Activated naive CD4-positive, alpha-beta T cell treated with anti-CD3 and anti-CD28 coated beads for 36 hours (primary cell): ENCODE data around the gene FBN2. TPM values are rescaled to one million over a fixed set of nuclear protein-coding genes. Genes with fewer than 3 reads are reported as not detected.

Experiments used
- CTCF ChIA-PET: fragments of 350-600 bp; sonication (Branson Sonifier 250); formaldehyde crosslinking; loops from one replicate; lab custom pipeline; 2021; ENCODE audit warnings: antibody characterized with exemption; lab: Charles Lee
- DNase-seq: peaks from one replicate; pipeline ENCODE4 v3.0.0-alpha.2; 2020
- H3K27ac Mint-ChIP-seq: one replicate; pipeline ENCODE4 v1.8.0; 2021; ENCODE audit warnings: mild to moderate bottlenecking, mixed read lengths
- H3K27me3 Mint-ChIP-seq: one replicate; pipeline ENCODE4 v1.8.0; 2021; ENCODE audit warnings: low read depth, mixed read lengths
- H3K36me3 Mint-ChIP-seq: one replicate; pipeline ENCODE4 v1.8.0; 2021; ENCODE audit warnings: low read depth, mixed read lengths
- H3K4me1 Mint-ChIP-seq: one replicate; pipeline ENCODE4 v1.8.0; 2021; ENCODE audit warnings: low read depth, mixed read lengths
- H3K4me3 Mint-ChIP-seq: one replicate; pipeline ENCODE4 v1.8.0; 2021; ENCODE audit warnings: mild to moderate bottlenecking, moderate library complexity, mixed read lengths
- H3K9me3 Mint-ChIP-seq: one replicate; pipeline ENCODE4 v1.8.0; 2021; ENCODE audit warnings: mixed read lengths
- intact Hi-C: fragments of 100-400 bp; cut with micrococcal nuclease; formaldehyde crosslinking; loops from one replicate; pipeline ENCODE4 v1.15.1; 2023
- total RNA-seq, 2 experiments: library from RNA; stranded (reverse); gene quantifications; one replicate each; pipeline ENCODE4 v1.2.3, GENCODE V29; 2021

The FBN2 gene
- total RNA-seq, 2 experiments from 2014 or later, result not detected

DNA sequence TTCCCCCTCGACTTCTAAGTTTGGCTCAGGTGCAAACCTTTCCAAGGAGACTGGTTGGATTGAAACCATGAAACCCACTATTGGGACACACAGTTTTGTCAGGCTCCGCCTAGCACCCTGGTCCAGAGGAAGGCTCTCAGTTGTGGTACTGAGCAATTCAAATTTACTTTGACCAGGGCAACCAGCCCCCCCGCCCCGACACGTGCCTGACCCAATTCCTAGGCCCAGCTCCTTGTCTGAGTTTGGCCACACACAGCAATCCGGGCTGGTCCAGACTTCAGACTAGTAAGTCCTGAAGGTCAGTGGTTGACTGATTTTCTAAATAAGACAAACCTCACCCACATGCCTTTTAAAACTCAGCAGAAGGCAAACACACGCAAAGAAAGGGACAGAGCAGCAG, 321.8 kb downstream of the FBN2 start:
- CTCF ChIA-PET, result no interaction called here
- Mint-ChIP-seq H3K9me3 (no peaks in the 10 kb centered on the region), H3K27me3 (no peaks in the 10 kb centered on the region), H3K36me3 (no peaks in the 10 kb centered on the region), H3K4me1 (peaks cover 2% of the 10 kb centered on the region), H3K27ac (no peak overlapping the region), H3K4me3 (no peak overlapping the region)
- no peak for DNase-seq
- intact Hi-C loops, result loop anchor here (10.0 kb wide), 1 partner anchor 919 kb away; no protein-coding TSS in a partner anchor

DNA sequence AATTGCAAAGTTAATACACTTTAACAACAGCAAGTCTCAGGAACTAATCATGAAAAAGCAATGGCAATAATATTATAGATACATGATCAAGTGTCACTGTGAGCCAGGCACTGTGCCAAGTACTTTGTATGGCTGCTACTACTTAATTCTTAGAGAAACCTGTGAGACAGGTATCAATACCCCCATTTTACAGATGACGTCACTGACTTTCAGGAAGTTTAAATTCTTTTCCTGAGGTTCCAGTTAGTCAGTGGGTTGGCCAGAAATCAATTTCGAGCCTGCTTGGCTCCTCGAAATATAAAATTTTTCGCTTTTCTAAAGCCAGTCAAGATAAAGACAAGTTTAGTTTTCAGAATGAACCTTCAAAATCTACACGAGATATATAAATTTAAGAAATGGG, 324.2 kb downstream of the FBN2 start:
- no peaks in the 10 kb centered on the region for H3K9me3 Mint-ChIP-seq
- CTCF ChIA-PET, result interaction anchor here (1.1 kb wide), 1 partner anchor 338 kb away, joined by 3 read pairs; no protein-coding TSS in a partner anchor
- H3K27ac Mint-ChIP-seq, result no peak overlapping the region
- intact Hi-C loops, result loop anchor here (1.0 to 10.0 kb wide), 7 partner anchors 285 to 1638 kb away; no protein-coding TSS in a partner anchor
- DNase-seq, result no peak
- H3K4me3 Mint-ChIP-seq, result no peak overlapping the region
- H3K4me1 Mint-ChIP-seq, result peaks cover 2% of the 10 kb centered on the region
- no peaks in the 10 kb centered on the region for H3K27me3 Mint-ChIP-seq
- no peaks in the 10 kb centered on the region for H3K36me3 Mint-ChIP-seq

DNA sequence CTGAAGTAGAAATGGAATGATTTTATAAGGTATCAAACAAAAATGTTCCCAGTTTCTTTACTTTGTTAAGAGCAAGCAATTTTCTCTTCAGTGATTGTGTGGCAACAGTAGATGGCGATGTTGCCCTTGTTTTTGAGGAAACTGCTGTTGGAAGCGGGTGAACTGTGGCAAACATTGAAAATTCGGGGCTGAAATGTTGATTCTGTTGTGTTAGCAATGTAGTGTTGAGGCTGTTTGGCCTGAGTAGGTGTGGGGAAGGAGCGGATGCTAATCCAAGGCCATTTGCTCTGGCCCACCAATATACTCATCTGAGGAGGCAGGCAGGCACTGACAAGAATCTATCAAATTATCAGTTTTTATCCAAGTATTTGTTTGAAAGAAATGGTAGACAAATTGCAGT, 324.7 kb downstream of the FBN2 start:
- intact Hi-C loops, result loop anchor here (1.0 to 10.0 kb wide), 7 partner anchors 286 to 1639 kb away; no protein-coding TSS in a partner anchor
- Mint-ChIP-seq H3K4me1 (peaks cover 2% of the 10 kb centered on the region), H3K36me3 (no peaks in the 10 kb centered on the region), H3K27ac (no peak overlapping the region), H3K9me3 (no peaks in the 10 kb centered on the region), H3K4me3 (no peak overlapping the region), H3K27me3 (no peaks in the 10 kb centered on the region)
- CTCF ChIA-PET, result interaction anchor here (1.0 to 1.3 kb wide), 2 partner anchors 14 to 17 kb away, joined by 3 read pairs; no protein-coding TSS in a partner anchor
- peak; percentile 73 for DNase-seq

DNA sequence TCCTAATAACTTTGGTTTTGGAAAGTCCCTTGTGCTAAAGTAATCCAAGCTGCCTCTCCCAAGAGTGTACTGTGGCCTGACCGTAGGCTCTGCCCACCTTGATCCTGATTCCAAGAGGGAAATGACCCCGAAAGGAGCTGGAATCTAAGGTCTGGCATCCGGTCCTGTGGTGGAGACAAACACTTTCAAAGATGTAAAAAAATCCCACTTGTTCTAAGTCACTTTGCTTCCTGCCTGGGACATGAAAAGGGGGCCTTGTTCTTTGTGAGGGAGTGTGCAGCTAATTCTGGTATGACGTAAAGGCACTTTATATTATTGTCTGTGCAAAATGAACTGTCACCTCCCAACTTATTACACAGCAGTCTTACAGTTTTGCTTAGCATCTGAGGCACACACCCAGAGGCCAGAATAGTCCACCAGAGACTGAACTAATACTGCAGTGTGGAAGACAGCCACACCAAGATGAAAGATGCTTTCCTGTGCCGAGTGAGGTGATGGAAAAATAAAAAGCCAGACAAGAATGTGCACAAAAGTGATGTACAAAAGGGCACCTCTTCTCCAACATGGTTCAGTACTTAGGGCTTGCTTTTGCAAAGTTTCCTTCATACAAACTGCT, 325.7 kb downstream of the FBN2 start:
- peaks cover 2% of the 10 kb centered on the region for H3K4me1 Mint-ChIP-seq
- no peak overlapping the region for H3K4me3 Mint-ChIP-seq
- H3K36me3 Mint-ChIP-seq, result no peaks in the 10 kb centered on the region
- H3K9me3 Mint-ChIP-seq, result no peaks in the 10 kb centered on the region
- no peak overlapping the region for H3K27ac Mint-ChIP-seq
- CTCF ChIA-PET, result interaction anchor here (1.3 kb wide), 1 partner anchor 16 kb away, joined by 3 read pairs; no protein-coding TSS in a partner anchor
- H3K27me3 Mint-ChIP-seq, result peaks cover 3% of the 10 kb centered on the region
- intact Hi-C loops, result loop anchor here (2.0 to 10.0 kb wide), 2 partner anchors 693 to 923 kb away; no protein-coding TSS in a partner anchor
- no peak for DNase-seq

DNA sequence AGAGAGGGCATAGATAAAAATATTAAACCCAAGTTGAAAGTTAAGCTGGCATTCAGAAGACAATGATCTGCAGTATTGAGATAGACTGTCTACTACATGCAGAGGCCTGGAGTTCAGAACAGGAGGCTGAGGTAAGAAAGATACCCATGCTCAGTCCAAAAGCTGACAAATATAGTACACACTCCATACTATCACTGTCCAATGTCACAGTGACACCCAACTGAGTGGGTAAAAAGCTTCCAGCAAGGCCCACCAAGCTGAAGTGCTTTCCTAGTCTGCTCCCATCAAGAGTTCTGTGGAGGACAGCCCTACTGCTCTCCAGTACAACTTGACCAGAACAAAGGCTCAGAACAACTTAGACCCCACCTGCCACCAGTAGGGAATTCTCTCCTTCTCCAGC, 329.6 kb downstream of the FBN2 start:
- no peak overlapping the region for H3K4me3 Mint-ChIP-seq
- peaks cover 3% of the 10 kb centered on the region for H3K27me3 Mint-ChIP-seq

More for the DNA sequence above, 329.6 kb downstream of the FBN2 start:
- intact Hi-C loops, result no loop called here
- Mint-ChIP-seq H3K36me3 (no peaks in the 10 kb centered on the region), H3K9me3 (no peaks in the 10 kb centered on the region), H3K27ac (no peak overlapping the region), H3K4me1 (peaks cover 2% of the 10 kb centered on the region)
- no peak for DNase-seq
- CTCF ChIA-PET, result interaction anchor here (1.3 kb wide), 1 partner anchor 466 kb away, joined by 4 read pairs; no protein-coding TSS in a partner anchor
